Fibroblast of lung (primary cell): ENCODE results near the gene CMIP. TPM values are rescaled to one million over a fixed set of nuclear protein-coding genes. Genes with fewer than 3 reads are reported as not detected.

Experiments
- DNase-seq, 2 donors: peaks; one replicate each; pipeline versions ENCODE4 v3.0.0 to v3.0.0-alpha.2; 2010; ENCODE audit warnings: low read depth in 2 of 2
- H2AFZ ChIP-seq: 2 replicates; pipeline ENCODE4 v1.5.1; 2012; ENCODE audit warnings: low read length, control low read depth, inconsistent platforms
- H3K27ac ChIP-seq: 2 replicates; pipeline ENCODE4 v1.5.1; 2011; ENCODE audit warnings: low read length, control low read depth; ENCODE audit not compliant: insufficient read depth
- H3K27me3 ChIP-seq: 2 replicates; pipeline ENCODE4 v1.5.1; 2011; ENCODE audit warnings: mild to moderate bottlenecking, low read length; ENCODE audit not compliant: control insufficient read depth, insufficient read depth
- H3K36me3 ChIP-seq: 2 replicates; pipeline ENCODE4 v1.5.1; 2011; ENCODE audit warnings: low read length; ENCODE audit not compliant: control insufficient read depth, insufficient read depth
- H3K4me1 ChIP-seq: 2 replicates; pipeline ENCODE4 v1.5.1; 2011; ENCODE audit warnings: low read length; ENCODE audit not compliant: control insufficient read depth, insufficient read depth; ENCODE audit errors: extremely low read depth
- H3K4me2 ChIP-seq: 2 replicates; pipeline ENCODE4 v1.5.1; 2011; ENCODE audit warnings: low read length, control low read depth; ENCODE audit not compliant: insufficient read depth; ENCODE audit errors: extremely low read depth
- H3K4me3 ChIP-seq, 4 experiments: fragments of 200-600 bp in 1 of 4; sonication (generic) in 1 of 4; replicated peaks in 1 of 4; 2 replicates each; pipeline ENCODE4 v1.5.1; 2011 to 2016; ENCODE audit warnings: low read length in 4 of 4, low read depth in 3 of 4, mild to moderate bottlenecking in 3 of 4, control low read depth in 2 of 4, inconsistent platforms in 1 of 4, mixed read lengths in 1 of 4; ENCODE audit not compliant: insufficient read depth in 1 of 4; ENCODE audit errors: control extremely low read depth in 1 of 4
- H3K79me2 ChIP-seq: 2 replicates; pipeline ENCODE4 v1.5.1; 2012; ENCODE audit warnings: mild to moderate bottlenecking, low read length, inconsistent platforms; ENCODE audit not compliant: control insufficient read depth, insufficient read depth
- H3K9ac ChIP-seq: 2 replicates; pipeline ENCODE4 v1.5.1; 2011; ENCODE audit warnings: mild to moderate bottlenecking, low read length, control low read depth; ENCODE audit not compliant: insufficient read depth
- H3K9me3 ChIP-seq: 2 replicates; pipeline ENCODE4 v1.5.1; 2012; ENCODE audit warnings: low read depth, low read length; ENCODE audit not compliant: control insufficient read depth, insufficient read depth
- H4K20me1 ChIP-seq: 2 replicates; pipeline ENCODE4 v1.5.1; 2011; ENCODE audit warnings: low read length; ENCODE audit not compliant: control insufficient read depth, insufficient read depth; ENCODE audit errors: extremely low read depth
- EZH2 ChIP-seq: IDR thresholded peaks from 2 replicates; pipeline ENCODE4 v1.5.1; 2012; ENCODE audit warnings: low read length, control low read depth, mild to moderate bottlenecking; ENCODE audit errors: missing control alignments
- polyA plus RNA-seq, 2 donors: library from polyadenylated mRNA; depleted of rRNA in 1 of 2; stranded (reverse) in 1 of 2; unstranded in 1 of 2; fragments of >200 nt; gene quantifications; 2 replicates each; pipeline ENCODE4 v1.2.1, GENCODE V29; 2011 to 2012; ENCODE audit warnings: missing spikeins in 1 of 2
- total RNA-seq: library from RNA; depleted of rRNA; stranded (reverse); fragments of >200 nt; gene quantifications from 2 replicates; pipeline ENCODE4 v1.2.1, GENCODE V29; 2014
- TF ChIP-seq, protein P1 (sequence below), 2 donors: IDR thresholded peaks in 1 of 2; conservative IDR thresholded peaks in 1 of 2; 1 replicate in 1 of 2; 2 replicates in 1 of 2; pipeline ENCODE4 v1.5.1; 2011 to 2012; ENCODE audit warnings: low read length in 2 of 2, control low read depth in 1 of 2, inconsistent platforms in 1 of 2, low read depth in 1 of 2, mild to moderate bottlenecking in 1 of 2

The CMIP gene
- total and polyA plus RNA-seq, 2 donors (not counting 1 experiment from before 2014, with no cell fraction given), result 1.9 to 5.1 TPM

DNA sequence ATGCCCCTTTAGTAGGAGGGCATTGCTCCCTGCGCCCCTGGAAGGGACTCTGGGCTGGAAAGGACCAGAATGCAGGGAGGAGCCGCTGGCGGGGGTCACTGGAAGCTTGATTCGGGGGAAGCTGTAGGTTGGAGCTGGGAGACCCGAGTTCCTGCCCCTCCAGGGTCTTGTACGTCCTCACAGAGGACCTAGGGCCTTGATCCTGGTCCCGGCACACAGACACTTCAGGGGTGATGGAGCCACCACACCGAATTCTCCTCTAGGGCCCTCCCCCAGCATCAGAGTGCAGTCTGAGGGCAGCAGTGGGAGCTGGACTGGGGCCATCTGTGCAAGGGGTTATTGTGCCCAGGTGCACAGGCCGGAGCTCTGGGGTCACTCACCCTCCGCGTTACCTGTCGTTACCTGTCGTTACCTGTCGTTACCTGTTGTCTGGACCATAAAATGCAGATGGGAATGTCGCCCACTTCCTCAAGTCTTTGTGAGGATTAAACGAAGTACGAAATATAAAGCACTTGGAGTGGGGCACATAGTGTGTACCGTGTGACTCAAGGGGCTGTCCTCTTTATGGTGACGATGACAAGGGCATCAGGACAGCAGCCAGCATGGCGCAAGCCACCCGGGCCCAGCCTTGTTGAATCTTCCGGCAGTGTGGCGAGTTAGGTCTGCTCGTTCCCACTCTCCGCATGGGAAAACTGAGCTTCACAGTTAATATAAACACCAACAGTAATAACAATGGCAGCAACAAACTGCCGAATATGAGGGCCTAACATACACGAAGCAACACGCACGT lies 48.6 kb downstream of the CMIP start:
- no peak for DNase-seq
- no peak overlapping the region for H2AFZ ChIP-seq
- no peak overlapping the region for H3K9ac ChIP-seq
- H3K9me3 ChIP-seq, result no peaks in the 10 kb centered on the region
- no peaks in the 10 kb centered on the region for H4K20me1 ChIP-seq
- H3K36me3 ChIP-seq, result no peaks in the 10 kb centered on the region
- peaks cover 3% of the 10 kb centered on the region for H3K4me1 ChIP-seq
- H3K79me2 ChIP-seq, result peaks cover 1% of the 10 kb centered on the region
- TF ChIP-seq, protein P1, sequence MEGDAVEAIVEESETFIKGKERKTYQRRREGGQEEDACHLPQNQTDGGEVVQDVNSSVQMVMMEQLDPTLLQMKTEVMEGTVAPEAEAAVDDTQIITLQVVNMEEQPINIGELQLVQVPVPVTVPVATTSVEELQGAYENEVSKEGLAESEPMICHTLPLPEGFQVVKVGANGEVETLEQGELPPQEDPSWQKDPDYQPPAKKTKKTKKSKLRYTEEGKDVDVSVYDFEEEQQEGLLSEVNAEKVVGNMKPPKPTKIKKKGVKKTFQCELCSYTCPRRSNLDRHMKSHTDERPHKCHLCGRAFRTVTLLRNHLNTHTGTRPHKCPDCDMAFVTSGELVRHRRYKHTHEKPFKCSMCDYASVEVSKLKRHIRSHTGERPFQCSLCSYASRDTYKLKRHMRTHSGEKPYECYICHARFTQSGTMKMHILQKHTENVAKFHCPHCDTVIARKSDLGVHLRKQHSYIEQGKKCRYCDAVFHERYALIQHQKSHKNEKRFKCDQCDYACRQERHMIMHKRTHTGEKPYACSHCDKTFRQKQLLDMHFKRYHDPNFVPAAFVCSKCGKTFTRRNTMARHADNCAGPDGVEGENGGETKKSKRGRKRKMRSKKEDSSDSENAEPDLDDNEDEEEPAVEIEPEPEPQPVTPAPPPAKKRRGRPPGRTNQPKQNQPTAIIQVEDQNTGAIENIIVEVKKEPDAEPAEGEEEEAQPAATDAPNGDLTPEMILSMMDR (conservative IDR thresholded peaks at IDR 0.05 in 1 of 2, IDR thresholded peaks at IDR 0.05 in 1 of 2; ENCODE audit: low read depth in 1 of 2, low read length in 2 of 2), result no peak
- H3K27ac ChIP-seq, result no peak overlapping the region
- no peak overlapping the region for H3K4me2 ChIP-seq
- no peak overlapping the region for H3K4me3 ChIP-seq
- H3K27me3 ChIP-seq, result no peaks in the 10 kb centered on the region

DNA sequence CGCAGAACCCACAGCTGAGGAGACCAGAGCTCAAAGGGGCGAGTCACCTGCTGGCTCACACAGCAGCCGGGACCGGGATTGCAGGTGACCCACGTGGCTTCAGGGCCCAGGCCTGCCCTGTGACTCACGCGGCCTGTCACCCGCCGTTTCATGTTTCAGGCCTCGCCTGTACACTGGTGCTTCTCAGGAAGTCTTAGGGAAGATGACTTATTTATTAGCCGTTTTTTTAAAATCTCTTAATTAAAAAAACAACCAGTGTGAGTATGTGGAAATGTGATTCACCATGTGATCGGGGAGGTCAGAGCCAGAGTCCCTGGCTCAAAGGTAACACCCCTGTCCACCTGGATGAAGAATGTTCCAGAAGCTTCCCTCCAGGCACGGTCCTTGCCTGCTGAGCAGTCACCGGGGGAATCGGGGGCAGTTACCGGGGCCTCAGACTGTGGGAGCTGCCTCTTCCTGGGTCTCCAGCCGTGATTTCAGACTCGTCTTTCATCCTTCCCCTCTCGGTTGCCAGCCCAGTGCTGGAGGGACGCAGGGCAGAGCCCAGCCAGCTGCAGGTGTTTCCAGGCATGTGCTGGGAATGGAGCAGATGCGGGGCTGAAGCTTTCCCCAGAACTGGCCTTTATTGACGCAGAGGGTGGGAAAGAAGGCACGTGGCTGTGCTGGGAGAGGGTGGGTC lies 49.3 kb downstream of the CMIP start:
- TF ChIP-seq, protein P1 (conservative IDR thresholded peaks at IDR 0.05 in 1 of 2, IDR thresholded peaks at IDR 0.05 in 1 of 2; ENCODE audit: low read depth in 1 of 2, low read length in 2 of 2), result no peak
- H3K27me3 ChIP-seq, result no peaks in the 10 kb centered on the region
- H3K79me2 ChIP-seq, result no peaks in the 10 kb centered on the region
- no peaks in the 10 kb centered on the region for H4K20me1 ChIP-seq
- DNase-seq, result peak; percentile 76 to 86
- H3K36me3 ChIP-seq, result no peaks in the 10 kb centered on the region
- no peak overlapping the region for H3K9ac ChIP-seq
- no peak overlapping the region for H3K27ac ChIP-seq
- peaks cover 3% of the 10 kb centered on the region for H3K4me1 ChIP-seq
- H2AFZ ChIP-seq, result no peak overlapping the region
- H3K4me2 ChIP-seq, result no peak overlapping the region
- no peaks in the 10 kb centered on the region for H3K9me3 ChIP-seq
- H3K4me3 ChIP-seq, result no peak overlapping the region

- H2AFZ ChIP-seq, result no peak overlapping the region
- H3K27me3 ChIP-seq, result no peaks in the 10 kb centered on the region
- H3K9ac ChIP-seq, result no peak overlapping the region
- DNase-seq, result no peak
- H4K20me1 ChIP-seq, result no peaks in the 10 kb centered on the region
- H3K36me3 ChIP-seq, result no peaks in the 10 kb centered on the region
- H3K4me2 ChIP-seq, result no peak overlapping the region
- no peaks in the 10 kb centered on the region for H3K9me3 ChIP-seq
- H3K27ac ChIP-seq, result no peak overlapping the region
- no peaks in the 10 kb centered on the region for H3K79me2 ChIP-seq
- TF ChIP-seq, protein P1 (conservative IDR thresholded peaks at IDR 0.05 in 1 of 2, IDR thresholded peaks at IDR 0.05 in 1 of 2; ENCODE audit: low read depth in 1 of 2, low read length in 2 of 2), result no peak
- no peak for TF ChIP-seq EZH2
- peaks cover 3% of the 10 kb centered on the region for H3K4me1 ChIP-seq
- H3K4me3 ChIP-seq, result no peak overlapping the region
These were observed 49.8 kb downstream of the CMIP start for GRCh38 chr16:81494434-81494806.
